HS-27A (cell line): ENCODE data around the gene USP6NL.

Experiments used
- DNase-seq: peaks from one replicate; pipeline ENCODE4 v3.0.0-alpha.2; 2012; ENCODE audit warnings: low read depth, missing footprints

Gene USP6NL

DNA sequence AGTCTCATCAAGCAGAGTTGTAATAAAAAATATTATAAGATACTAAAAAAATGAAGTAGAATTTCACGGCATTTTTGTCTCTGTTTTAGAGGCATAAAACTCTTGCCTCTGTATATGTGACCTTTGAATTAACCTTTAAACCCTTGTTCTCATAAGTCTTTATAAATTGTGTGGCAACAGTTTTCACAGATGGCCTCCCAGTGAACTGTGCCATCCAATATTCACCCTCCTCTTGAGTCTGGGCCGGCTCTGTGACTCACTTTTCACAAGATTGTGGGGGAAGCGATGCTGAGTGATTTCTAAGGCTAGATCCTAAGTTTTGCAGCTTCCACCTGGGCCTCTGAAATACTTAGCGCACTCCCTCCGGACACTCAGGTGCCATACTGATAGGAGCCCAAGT, 4.6 kb upstream of the USP6NL start:
- no peak for DNase-seq

DNA sequence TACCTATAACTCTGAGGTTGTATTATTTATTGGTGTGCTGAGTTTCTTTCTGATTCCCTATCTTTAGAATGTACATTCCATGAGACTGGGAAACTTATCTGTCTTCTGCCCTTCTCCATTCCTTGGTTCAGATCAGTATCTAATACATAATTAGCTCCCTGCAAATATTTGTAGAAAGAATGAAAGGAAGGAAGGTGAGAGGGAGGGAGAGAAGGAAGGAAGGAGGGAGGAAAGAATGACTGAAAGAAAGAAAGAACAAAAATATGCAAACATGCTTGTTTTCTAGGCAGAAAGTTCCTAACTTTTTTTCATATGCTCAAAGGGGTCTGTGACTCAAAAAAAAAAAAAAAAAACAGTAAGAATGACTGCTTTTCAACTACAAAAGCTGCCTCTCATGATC, 3.9 kb upstream of the USP6NL start:
- DNase-seq = no peak

DNA sequence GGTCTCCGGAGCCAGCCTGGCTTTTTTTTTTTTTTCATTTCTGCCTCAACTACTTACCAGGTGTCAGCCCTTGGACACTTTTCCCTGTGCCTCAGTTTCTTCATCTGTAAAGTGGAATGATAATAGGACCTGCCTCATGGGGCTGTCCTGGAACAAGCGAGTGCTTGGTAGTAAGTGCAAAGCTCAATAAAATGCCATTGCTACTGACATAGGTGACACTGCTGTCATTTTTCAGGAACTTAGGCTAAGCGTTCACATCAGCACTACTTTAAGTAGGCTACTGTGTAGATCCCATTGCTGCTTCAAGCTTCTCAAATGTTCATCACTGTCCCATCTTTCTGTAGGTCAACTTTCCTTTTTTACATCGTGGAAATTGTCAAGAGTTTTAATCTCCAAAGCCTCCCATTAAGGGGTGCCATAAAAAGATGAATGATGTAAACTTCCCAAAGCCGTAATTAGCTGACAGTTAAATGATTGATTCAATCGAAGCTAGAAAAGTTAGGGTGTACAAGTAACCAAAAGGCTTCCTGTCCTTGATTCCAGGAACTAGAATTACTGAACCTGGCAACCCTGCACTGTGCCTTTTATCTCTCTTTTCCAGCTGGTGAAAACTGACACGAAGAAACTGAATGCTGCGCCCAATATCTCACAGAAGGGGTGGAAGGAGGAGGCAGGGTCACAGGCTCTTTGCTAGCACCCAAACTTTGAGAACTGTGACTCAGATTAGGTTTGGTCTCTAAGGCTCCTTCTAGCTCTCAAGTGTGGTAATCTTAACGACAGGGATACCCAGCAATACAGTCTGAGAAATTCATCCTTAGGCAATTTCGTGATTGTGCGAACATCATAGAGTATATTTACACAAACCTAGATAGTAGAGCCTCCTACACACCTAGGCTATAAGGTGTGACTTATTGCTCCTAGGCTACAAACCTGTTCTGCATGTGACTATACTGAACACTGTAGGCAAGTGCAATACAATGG, 861 bp upstream of the USP6NL start:
- DNase-seq = no peak

DNA sequence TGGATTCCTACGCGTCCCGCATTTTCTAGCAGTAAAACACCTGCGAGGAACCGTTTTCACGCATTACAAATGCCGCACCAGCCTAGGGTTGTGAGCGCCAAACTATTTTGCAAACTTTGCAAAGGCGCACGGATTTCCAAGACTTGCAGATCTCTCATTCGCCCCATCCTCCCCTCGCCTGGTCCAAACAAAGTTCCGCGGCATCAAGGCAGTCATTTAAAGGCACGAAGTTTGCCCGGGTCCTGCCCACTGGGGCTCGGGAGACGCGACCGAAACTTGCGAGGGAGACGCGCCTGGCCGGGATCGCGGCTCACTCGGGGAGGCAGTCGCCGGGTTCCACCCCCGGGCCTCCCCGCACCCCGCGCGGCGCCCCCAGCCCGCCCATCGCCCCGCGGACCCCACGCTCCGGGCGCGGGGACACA, 613 bp downstream of the USP6NL start:
- no peak for DNase-seq

DNA sequence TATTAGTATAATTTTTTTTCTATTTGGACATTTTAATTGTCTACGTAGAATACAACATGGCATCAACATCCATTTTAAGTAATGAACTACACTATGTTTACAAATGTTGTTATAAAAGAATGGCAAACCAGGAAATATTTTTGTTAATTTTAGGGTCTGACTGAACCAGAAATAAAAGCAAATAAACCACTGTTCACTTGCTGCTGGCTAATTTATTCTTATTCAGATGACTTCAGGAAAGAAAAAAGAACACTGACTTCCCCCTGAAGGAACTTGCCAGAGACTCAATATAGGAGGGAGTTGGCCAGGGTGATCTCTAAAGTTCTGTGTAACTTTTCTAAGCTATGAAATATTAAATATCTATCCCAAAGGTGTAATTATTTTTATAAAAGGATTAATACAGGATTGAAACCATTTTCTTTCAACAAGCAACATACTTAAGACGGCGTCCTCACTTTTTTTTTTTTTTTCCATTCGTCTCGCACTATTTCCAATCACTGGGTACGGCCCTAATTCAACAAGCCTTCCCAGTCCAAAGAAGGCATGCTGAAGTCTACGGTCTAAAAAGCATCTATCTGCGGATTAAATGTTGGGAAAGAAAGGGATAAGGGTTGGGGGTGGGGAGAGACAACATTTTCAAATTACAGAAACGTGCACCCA, 1.2 kb downstream of the USP6NL start:
- DNase-seq = no peak

DNA sequence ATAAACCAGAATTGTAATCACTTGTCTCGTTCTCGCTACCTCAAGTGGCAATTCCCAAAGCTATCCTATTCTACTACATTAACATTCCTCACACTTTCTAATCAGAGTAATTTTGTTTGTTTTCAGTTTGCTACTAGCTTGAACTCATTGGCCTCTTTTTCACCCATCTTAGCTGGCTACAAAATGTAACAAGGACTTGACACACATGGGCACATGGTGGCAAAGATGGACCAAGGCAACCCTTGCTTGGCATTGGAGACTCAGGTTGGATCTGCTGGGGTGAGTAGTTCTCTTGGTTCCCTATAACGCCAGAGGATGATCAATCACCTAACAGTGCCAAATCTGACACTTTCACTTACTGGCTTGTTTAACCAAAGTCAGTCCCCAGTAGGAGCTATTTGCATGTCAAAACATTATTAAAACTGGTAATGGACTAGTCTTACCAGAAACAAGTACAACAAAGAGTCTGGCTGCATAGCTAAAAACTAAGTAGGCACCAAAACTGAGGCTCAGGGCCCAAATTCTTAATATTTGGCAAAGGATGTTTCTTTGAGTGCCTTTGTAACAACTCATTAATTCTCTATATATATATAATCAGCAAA, 1.9 kb downstream of the USP6NL start:
- no peak for DNase-seq

DNA sequence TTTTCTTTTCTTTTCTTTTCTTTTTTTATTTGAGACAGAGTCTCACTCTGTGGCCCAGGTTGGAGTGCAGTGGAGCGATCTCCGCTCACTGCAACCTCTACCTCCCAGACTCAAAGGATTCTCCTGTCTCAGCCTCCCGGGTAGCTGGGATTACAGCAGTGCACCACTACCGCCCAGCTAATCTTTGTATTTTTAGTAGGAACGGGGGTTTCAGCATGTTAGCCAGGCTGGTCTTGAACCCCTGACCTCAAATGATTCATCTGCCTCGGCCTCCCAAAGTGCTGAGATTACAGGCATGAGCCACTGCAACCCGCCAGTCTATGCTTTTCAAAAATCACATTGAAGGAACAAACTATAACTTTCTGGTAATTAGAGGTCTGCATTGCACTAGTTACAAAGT, 2.4 kb downstream of the USP6NL start:
- no peak for DNase-seq

DNA sequence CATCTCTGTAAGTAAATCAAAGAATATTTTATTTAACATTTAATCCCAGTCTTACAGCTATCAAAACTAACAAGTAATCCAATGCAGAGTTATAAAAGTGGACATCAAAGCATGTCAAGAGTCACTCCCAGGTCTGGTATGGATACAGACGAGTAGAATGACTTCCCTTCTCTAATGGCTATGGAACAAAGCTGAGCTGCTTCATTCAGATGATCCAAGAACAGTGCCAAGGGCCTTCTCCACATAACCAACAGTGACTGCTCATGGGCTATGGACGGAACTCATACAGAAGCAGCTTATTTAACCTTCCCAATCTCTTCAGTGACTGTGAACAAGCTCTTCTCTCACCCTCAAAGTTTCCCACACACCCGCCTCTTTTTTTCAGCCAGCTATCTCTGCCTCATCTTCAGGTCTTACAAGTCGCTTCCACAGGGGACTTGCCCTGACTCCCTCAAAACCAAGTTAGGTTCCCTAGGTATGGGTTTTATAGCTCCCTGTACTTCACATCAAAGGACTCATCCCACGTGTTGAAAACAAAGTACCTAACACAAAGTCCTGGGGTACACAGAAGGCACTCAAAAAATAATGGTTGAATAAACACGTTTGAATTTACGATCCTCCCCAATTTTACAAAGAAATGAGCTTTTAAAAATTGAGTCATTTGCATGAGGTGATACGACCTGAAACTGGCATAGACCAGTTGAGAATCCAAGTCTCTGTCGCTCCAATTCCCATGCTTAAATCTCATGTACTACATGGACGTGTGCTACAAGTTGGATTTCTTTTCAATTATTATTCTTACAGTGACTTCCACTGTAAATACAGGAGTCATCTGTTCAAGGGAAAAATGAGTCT, 3.1 kb downstream of the USP6NL start:
- DNase-seq = no peak

DNA sequence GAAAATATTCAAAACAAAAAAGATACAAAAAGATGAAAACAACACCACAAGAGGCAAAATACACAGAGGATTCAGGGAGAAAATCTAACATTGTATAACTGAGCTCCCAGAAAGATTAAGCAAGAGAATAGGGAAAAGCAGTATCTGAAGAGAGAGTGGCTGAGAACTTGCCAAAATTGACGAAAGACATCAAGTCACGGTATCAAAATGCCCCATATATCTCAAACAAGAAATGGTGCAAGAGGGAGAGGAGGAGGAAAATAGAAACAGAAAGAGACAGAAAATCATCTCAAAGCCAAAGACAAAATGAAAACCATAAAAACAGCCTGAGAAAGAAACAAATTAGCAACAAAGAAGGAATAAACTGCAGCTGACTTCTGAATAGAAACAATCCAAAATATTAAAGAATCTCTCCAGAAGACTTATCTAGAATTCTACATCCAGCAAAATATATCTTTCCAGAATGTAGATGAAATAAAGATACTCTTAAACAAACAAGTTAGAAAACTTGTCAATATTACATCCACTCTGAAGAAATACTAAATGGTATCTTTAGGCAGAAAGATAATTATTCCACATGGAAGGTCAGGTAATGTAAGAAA, 5.5 kb downstream of the USP6NL start:
- no peak for DNase-seq

DNA sequence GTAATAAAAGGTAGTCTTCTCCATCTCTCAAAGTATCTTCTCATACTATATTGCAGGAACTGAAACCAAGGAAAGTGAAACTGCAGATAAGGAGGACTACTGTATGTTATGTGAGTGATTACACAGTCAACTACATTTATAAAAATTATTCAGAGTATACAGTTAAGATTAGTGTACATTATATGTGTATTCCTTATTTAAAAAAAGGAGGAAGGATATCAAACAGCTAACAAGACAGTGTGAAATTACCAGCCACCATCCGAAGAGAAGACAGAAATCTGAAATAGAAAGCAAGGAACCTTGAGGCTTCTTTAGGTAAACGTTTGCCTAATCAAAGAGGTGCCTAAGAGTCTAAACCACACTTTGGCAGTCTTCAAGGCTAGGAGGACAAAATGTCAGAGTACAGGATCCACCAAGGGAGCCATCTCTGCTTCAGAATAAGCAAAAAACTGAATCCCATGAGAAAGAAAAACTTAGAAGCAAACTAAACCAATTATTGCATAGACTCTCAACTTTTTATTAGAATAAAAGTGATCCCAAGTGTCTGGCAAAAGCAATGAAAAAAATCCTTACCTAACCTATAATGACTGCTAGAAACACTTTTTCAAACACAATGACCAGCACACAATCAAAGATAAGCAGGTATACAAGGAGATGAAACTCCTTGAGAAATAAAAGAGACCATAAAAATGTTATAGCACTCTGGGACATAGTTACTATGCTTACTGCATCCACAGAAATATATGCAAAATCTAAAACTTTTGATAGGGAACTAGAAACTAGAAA, 6.4 kb downstream of the USP6NL start:
- no peak for DNase-seq

DNA sequence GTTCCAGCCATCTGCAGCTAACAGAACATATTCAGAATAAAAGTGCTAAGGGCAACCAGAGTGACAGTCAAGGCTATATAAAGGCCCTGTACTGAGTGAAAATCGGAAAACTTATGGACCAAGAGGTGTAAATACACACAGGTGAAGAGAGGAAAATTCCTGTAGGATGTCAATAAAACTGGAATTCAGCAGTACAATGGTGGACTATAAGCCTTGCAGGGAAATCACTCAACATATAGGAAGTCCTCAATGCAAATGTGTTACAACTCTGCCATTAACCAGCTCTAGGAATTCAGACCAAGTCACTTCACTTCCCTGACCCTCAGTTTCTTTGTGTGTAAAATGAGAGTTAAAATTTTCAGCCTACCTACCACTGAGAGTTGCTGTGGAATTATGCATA, 7.7 kb downstream of the USP6NL start:
- no peak for DNase-seq

DNA sequence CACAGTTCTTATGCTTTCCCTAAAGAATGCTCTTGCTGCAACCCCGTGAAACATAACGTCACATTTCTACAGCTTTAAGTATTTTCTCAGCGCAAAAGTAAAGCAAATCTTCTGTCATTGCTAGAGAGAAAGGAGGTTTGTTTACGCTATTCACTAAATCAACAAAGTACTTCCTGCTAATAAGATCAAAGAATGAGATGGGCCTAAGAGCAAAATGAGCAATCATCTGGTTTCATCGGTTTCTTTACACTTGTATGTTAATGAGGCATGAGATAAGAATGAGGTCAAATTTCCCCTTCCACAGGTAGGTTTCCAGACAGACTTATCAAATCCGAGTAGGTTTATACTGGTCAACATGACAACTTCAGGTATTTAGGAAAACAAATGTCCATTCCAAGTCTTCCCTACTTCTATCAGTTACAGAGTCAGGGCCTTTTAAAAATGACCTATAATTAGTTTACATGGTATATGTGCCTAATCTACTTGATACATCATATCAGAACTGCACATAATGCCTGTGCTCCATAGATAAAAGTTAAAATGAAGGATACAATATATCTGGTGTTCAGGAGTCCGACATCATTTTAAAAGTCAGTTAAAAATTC, 8.4 kb downstream of the USP6NL start:
- no peak for DNase-seq

DNA sequence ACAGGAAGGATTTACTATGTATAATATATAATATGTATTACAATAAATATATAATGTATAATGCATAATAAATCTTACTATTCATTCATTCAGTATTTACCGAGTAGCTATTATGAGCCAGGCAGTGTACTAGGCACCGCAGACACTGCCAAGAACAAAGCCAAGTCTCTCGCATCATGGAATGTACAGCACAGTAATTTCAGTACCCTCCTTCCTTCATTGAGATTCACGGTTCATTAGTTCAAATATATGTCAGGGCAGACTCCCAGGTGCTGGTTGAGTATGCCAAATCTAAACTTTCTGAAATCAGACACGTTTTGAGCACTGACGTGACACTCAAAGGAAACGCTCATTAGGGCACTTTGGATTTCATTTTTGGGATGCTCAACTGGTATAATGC, 9.1 kb downstream of the USP6NL start:
- no peak for DNase-seq

DNA sequence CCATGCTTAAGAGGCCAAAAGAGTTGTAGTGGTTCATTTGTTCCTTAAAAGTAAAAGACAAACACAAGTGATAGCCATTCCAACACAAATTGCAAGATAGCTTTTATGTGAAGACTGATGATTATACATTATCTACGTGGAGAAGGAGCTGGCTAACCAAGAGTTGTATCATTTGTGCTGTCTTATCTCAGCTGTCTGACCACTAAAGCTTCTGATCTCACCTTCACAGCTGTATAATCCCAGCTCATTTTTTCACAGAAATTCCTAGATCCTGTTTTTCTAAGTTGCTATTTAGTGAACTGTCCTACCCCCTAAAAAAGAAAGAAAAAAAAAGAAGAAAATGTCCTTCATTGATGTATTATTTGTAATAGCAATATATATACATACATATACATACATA, 9.8 kb downstream of the USP6NL start:
- DNase-seq = no peak

DNA sequence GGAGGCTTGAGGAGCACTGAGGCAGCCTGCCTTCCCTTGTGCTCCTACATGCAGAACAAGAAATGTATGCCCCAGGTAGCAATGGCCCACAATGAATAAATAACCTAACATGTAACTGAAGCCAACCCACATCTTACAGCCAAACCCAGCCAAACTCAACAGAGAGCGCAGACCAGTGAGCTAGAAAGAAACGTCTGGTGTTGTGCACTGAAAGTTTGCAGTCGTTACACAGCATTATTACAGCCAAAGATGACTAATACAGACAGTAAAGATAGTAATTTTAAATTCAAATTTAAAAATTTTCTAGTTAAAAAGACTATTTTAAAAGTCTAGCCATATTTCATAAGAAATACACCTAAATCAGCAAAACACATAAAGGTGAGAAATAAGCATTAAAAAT, 11.2 kb downstream of the USP6NL start:
- no peak for DNase-seq

DNA sequence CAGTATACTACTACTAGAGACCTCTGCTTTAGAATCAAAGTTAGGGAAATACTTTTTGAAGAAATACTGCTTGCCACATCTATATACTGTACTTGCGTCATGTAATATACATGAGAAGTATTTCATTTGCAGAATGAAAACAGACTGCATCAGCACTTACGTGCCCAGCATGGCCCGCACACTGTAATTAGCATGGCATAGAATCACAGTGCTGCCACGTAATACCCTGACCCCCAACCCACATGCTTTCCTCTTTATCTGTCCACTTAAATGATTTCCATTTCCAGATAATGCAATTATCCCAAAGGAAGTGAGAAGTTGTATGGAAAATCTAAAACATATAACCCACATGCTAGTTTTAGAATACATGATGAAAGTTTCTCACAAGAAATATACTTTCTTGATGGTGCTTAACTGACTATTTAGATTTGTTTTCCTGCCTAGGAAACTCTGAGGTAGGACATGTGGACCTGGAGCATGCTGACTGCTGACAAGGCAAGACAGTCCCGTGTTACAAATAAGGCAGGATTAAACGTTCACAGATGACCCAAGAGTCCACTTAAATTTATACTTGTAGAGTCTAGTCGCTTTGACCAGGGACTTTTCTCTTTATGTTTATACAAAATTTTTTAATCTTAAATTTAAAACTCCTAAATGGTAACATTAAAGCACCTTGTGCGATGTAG, 12.6 kb downstream of the USP6NL start:
- DNase-seq = no peak

DNA sequence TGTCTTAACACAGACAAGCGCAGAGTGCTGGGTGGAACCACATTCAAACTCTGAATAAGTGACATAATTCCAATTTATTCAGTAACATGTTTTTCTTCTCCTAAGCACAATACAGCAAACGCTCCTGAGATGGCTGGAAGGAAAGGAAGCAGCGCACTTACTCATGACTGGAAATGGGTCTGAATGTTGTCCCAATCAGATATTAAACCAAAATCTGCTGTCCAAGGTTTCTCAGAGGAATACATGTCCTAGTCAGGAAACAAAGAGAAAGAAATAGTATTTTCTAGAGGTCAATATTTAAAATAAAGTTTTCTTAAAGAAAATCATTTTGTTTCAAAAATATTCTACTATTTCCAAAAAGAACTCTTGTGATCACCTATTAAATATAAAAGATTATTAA, 14.0 kb downstream of the USP6NL start:
- no peak for DNase-seq

DNA sequence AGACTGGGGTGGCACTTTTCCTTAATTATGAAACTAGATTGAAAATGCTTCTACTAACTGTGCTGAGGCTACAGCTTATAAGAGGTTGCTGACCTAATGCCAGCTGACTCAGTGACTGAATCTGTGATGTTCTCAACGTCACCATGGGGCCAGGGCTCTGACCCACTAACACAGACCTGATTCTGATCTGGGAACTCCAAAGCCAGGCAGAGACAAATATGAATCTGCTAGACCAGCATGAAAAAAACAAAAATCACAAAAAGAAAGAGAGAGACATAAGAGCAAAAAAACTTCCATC, 16.1 kb downstream of the USP6NL start:
- DNase-seq = no peak

DNA sequence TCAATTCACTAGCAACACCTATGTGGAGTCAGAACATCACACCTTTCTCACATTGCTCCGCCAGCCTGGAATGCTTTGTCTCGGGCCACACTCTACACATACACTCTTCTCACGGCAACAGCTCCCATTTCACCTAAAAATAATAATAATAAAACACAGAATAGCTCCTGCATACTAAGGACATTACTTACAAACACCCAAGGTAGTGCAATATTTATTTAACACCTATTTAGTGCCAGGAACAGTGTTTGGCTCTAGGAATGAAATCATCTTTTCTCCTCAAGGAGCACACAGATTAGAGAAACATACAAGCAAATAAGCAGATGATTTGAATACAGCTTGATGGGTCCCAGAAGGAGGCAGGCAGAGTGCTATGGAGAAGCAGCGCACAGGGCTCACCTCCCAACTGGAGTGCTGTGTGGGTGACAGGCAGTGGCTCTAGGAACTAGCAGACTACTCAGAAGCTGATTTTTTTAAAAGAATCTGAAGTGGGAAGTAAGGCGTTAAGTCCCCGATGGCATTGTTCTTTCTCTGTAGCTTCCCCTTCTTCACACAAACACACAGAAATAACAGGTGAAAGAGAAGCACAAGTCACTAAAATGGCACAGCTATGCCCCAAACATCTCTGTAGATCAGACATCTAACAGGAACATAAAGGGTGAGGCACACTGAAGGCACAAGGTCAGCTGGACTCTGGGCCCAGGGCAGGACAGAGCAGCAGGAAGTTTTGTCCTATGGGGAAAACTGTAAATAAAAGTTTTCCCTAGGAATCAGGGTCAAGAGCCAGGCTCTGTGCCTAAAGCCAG, 16.7 kb downstream of the USP6NL start:
- DNase-seq = no peak
